Measurements from ENCODE around the gene ERBIN.

DNA sequence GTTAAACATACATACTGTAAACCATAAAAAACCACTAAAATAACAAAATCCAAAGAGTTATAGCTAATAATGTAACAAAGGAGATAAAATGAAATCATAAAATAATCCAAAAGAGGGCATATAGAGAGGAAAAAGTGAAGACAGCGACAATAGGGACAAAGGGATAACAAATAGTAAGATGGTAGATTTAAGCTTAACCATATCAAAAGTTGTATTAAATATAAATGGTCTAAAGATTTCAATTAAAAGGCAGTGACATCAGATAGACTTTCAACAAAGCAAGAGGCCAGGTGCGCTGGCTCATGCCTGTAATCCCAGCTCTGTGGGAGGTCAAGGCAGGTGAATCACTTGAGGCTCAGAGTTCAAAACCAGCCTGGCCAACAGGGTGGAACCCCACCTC lies 163.0 kb downstream of the ERBIN start:
- TF ChIP-seq ATRX (CRISPR knock-in tag; IDR thresholded peaks at IDR 0.05; ENCODE audit: borderline replicate concordance) (no peak), ZNF558 (CRISPR knock-in tag; IDR thresholded peaks at IDR 0.05; ENCODE audit: borderline replicate concordance) (no peak), MXI1 (IDR thresholded peaks at IDR 0.05; ENCODE audit: borderline replicate concordance, low read depth, low read length) (no peak), HCFC1 (IDR thresholded peaks at IDR 0.05; ENCODE audit: low read depth, low read length) (no peak), ERF (CRISPR knock-in tag; IDR thresholded peaks at IDR 0.05) (no peak), NFE2L1 (CRISPR knock-in tag; IDR thresholded peaks at IDR 0.05; ENCODE audit: borderline replicate concordance) (no peak), ZNF224 (CRISPR knock-in tag; IDR thresholded peaks at IDR 0.05) (no peak), GZF1 (CRISPR knock-in tag; IDR thresholded peaks at IDR 0.05) (no peak)
- TF ChIP-seq, protein P1, sequence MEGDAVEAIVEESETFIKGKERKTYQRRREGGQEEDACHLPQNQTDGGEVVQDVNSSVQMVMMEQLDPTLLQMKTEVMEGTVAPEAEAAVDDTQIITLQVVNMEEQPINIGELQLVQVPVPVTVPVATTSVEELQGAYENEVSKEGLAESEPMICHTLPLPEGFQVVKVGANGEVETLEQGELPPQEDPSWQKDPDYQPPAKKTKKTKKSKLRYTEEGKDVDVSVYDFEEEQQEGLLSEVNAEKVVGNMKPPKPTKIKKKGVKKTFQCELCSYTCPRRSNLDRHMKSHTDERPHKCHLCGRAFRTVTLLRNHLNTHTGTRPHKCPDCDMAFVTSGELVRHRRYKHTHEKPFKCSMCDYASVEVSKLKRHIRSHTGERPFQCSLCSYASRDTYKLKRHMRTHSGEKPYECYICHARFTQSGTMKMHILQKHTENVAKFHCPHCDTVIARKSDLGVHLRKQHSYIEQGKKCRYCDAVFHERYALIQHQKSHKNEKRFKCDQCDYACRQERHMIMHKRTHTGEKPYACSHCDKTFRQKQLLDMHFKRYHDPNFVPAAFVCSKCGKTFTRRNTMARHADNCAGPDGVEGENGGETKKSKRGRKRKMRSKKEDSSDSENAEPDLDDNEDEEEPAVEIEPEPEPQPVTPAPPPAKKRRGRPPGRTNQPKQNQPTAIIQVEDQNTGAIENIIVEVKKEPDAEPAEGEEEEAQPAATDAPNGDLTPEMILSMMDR (CRISPR knock-in tag; IDR thresholded peaks at IDR 0.05): no peak

All from HepG2 (cell line).